Measurements from ENCODE around the gene MED23.

MED23 gene

GRCh38 chr6:131657630-131658111 is 29.6 kb upstream of the MED23 start:
- no peak for DNase-seq (ENCODE audit: low read depth)
- TF ChIP-seq, protein P1, sequence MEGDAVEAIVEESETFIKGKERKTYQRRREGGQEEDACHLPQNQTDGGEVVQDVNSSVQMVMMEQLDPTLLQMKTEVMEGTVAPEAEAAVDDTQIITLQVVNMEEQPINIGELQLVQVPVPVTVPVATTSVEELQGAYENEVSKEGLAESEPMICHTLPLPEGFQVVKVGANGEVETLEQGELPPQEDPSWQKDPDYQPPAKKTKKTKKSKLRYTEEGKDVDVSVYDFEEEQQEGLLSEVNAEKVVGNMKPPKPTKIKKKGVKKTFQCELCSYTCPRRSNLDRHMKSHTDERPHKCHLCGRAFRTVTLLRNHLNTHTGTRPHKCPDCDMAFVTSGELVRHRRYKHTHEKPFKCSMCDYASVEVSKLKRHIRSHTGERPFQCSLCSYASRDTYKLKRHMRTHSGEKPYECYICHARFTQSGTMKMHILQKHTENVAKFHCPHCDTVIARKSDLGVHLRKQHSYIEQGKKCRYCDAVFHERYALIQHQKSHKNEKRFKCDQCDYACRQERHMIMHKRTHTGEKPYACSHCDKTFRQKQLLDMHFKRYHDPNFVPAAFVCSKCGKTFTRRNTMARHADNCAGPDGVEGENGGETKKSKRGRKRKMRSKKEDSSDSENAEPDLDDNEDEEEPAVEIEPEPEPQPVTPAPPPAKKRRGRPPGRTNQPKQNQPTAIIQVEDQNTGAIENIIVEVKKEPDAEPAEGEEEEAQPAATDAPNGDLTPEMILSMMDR (IDR thresholded peaks at IDR 0.05; ENCODE audit: low read depth, low read length, missing control alignments): no peak
- in situ Hi-C loops (cut with HindIII; ENCODE audit: low sequenced_read_pairs): no loop called here
- no peak overlapping the region for H3K4me3 ChIP-seq (ENCODE audit: low read depth, low read length)

GRCh38 chr6:131657222-131657621 is 29.2 kb upstream of the MED23 start:
- H3K4me3 ChIP-seq (ENCODE audit: low read depth, low read length): no peak overlapping the region
- DNase-seq (ENCODE audit: low read depth): no peak
- TF ChIP-seq, protein P1 (IDR thresholded peaks at IDR 0.05; ENCODE audit: low read depth, low read length, missing control alignments): no peak
- in situ Hi-C loops (cut with HindIII; ENCODE audit: low sequenced_read_pairs): no loop called here

DNA sequence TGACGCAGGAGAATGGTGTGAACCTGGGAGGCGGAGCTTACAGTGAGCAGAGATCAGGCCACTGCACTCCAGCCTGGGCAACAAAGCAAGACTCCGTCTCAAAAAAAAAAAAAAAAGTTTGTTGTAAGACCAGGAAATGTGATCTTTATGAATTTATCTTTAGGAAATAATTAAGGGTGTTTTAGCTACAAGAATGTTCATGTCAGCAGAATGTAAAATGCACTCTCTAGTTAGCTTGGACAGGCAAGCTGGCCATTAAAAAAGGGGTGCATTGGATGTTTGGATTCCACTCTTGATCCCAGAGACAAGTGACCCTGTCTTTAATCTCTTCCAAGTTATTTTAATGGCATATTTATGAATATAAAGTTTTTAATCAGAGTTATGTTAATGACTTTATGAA is 28.6 kb upstream of the MED23 start:
- H3K4me3 ChIP-seq (ENCODE audit: low read depth, low read length): no peak overlapping the region
- no peak for DNase-seq (ENCODE audit: low read depth)
- in situ Hi-C loops (cut with HindIII; ENCODE audit: low sequenced_read_pairs): no loop called here
- TF ChIP-seq, protein P1 (IDR thresholded peaks at IDR 0.05; ENCODE audit: low read depth, low read length, missing control alignments): no peak

DNA sequence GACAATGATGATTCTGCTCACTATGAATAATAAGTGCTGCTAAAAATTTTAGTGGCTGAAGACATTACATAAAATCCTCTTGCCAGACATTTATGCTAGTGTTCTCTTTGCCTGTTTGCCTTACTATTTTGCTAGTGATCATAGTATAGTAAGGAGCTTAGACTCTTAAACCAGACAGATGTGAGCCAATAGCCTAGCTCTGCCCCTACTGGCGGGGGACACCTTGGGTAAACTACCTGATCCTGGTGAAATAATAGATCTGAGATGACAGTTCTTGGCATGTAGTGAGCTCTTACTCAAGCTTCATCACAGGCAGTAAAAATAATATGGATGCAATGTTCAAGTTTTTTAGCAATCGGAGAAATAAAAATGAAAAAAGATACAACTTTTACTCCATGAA is 27.9 kb upstream of the MED23 start:
- TF ChIP-seq, protein P1 (IDR thresholded peaks at IDR 0.05; ENCODE audit: low read depth, low read length, missing control alignments): no peak
- in situ Hi-C loops (cut with HindIII; ENCODE audit: low sequenced_read_pairs): no loop called here
- no peak for DNase-seq (ENCODE audit: low read depth)
- H3K4me3 ChIP-seq (ENCODE audit: low read depth, low read length): no peak overlapping the region

- in situ Hi-C loops (cut with HindIII; ENCODE audit: low sequenced_read_pairs): no loop called here
Observed at GRCh38 chr6:131655387-131655786, 27.3 kb upstream of the MED23 start.

GRCh38 chr6:131654326-131654725 is 26.3 kb upstream of the MED23 start:
- TF ChIP-seq, protein P1 (IDR thresholded peaks at IDR 0.05; ENCODE audit: low read depth, low read length, missing control alignments): no peak
- in situ Hi-C loops (cut with HindIII; ENCODE audit: low sequenced_read_pairs): no loop called here
- no peak overlapping the region for H3K4me3 ChIP-seq (ENCODE audit: low read depth, low read length)
- no peak for DNase-seq (ENCODE audit: low read depth)

More at GRCh38 chr6:131655387-131655786, 27.3 kb upstream of the MED23 start:
- TF ChIP-seq, protein P1 (IDR thresholded peaks at IDR 0.05; ENCODE audit: low read depth, low read length, missing control alignments): no peak
- no peak for DNase-seq (ENCODE audit: low read depth)
- H3K4me3 ChIP-seq (ENCODE audit: low read depth, low read length): no peak overlapping the region

DNA sequence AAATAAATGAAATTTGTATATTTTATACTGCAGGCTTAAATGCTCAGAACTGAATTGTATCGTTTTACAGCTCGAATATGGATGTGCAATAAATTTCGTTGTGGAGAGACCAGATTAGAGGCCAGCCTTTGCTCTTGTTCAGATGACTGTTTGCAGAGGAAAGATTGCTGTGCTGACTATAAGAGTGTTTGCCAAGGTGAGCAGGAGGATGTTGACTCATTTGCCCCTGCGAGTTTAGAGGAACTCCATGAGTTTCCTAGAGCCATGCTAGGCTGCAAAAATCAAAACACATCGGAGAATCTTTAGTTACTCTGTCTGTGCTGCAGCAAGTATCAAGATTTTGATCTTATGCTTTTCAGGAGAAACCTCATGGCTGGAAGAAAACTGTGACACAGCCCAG is 24.4 kb upstream of the MED23 start:
- TF ChIP-seq, protein P1 (IDR thresholded peaks at IDR 0.05; ENCODE audit: low read depth, low read length, missing control alignments): no peak
- in situ Hi-C loops (cut with HindIII; ENCODE audit: low sequenced_read_pairs): no loop called here
- no peak for DNase-seq (ENCODE audit: low read depth)
- H3K4me3 ChIP-seq (ENCODE audit: low read depth, low read length): no peak overlapping the region

Data from astrocyte of the cerebellum (primary cell).